ENCODE data around the gene ITGBL1. TPM values are rescaled to one million over a fixed set of nuclear protein-coding genes. Genes with fewer than 3 reads are reported as not detected.

ITGBL1 gene
- total and polyA plus RNA-seq, 2 donors (not counting 3 experiments of a cell fraction or from before 2014, with no cell fraction given): 4.6 to 8.8 TPM

GRCh38 chr13:101492251-101492910, 39.9 kb downstream of the ITGBL1 start:
- H4K20me1 ChIP-seq (replicated peaks; ENCODE audit: control insufficient read depth, extremely low read depth, insufficient read depth, low read length): no peaks in the 10 kb centered on the region
- H3K9ac ChIP-seq (replicated peaks; ENCODE audit: extremely low read depth, insufficient read depth, low read length): no peak overlapping the region
- DNase-seq (ENCODE audit: low read depth, low spot score) (peak; percentile 83), FAIRE-seq (peak; percentile 69)
- intact Hi-C loops (cut with micrococcal nuclease) (no loop called here), dilution Hi-C loops (cut with MboI; ENCODE audit: extremely low pct_ligation_motif_present, low sequenced_read_pairs) (no loop called here)
- H3K9me1 ChIP-seq (replicated peaks; ENCODE audit: control insufficient read depth, extremely low read depth, insufficient read depth, low read length): no peaks in the 10 kb centered on the region
- CTCF ChIA-PET: interaction anchor here (0.8 to 2.0 kb wide), 6 partner anchors 18 to 348 kb away, joined by 3 to 11 read pairs (median 6); no protein-coding TSS in a partner anchor
- H2AFZ ChIP-seq (ENCODE audit: low read depth, low read length): peak overlapping the region; percentile 11
- no peaks in the 10 kb centered on the region for H3K27me3 ChIP-seq (ENCODE audit: control insufficient read depth in 2 of 2, insufficient read depth in 2 of 2, low read length in 2 of 2)
- no peaks in the 10 kb centered on the region for H3K36me3 ChIP-seq (ENCODE audit: control insufficient read depth in 2 of 2, extremely low read depth in 1 of 2, insufficient read depth in 2 of 2, low read length in 2 of 2)
- POLR2A ChIA-PET: no interaction called here
- peaks cover 41% of the 10 kb centered on the region for H3K4me1 ChIP-seq (ENCODE audit: control insufficient read depth, extremely low read depth, insufficient read depth, low read length)
- no peak for TF ChIP-seq JUN (IDR thresholded peaks at IDR 0.05; ENCODE audit: borderline replicate concordance, insufficient read depth, insufficient read length, low read depth)
- TF ChIP-seq POLR2AphosphoS5 (IDR thresholded peaks at IDR 0.05; ENCODE audit: insufficient read depth, low read depth, low read length): peak; percentile 37
- peaks cover 4% of the 10 kb centered on the region for H3K79me2 ChIP-seq (ENCODE audit: control insufficient read depth, insufficient read depth, low read length)
- no peaks in the 10 kb centered on the region for H3K9me3 ChIP-seq (replicated peaks; ENCODE audit: control insufficient read depth, insufficient read depth, low read length)
- peak overlapping the region; percentile 73 for H3K4me2 ChIP-seq (ENCODE audit: insufficient read depth, low read length)
- peak overlapping the region; percentile 20 for H3K27ac ChIP-seq (ENCODE audit: insufficient read depth, low read depth, low read length)
- no TSS peak for BruUV-seq (replicated peaks)
- no peak overlapping the region for H3K4me3 ChIP-seq (replicated peaks in 1 of 3; ENCODE audit: insufficient read depth in 1 of 3, low read depth in 1 of 3, low read length in 3 of 3)

GRCh38 chr13:101493541-101493940, 41.1 kb downstream of the ITGBL1 start:
- H3K9ac ChIP-seq (replicated peaks; ENCODE audit: extremely low read depth, insufficient read depth, low read length): no peak overlapping the region
- H3K9me3 ChIP-seq (replicated peaks; ENCODE audit: control insufficient read depth, insufficient read depth, low read length): no peaks in the 10 kb centered on the region
- dilution Hi-C loops (cut with MboI; ENCODE audit: extremely low pct_ligation_motif_present, low sequenced_read_pairs): no loop called here
- DNase-seq (ENCODE audit: low read depth, low spot score) (no peak), FAIRE-seq (no peak)
- no peak overlapping the region for H3K4me2 ChIP-seq (ENCODE audit: insufficient read depth, low read length)
- ChIA-PET CTCF (interaction anchor here (0.8 to 2.0 kb wide), 4 partner anchors 21 to 349 kb away, joined by 3 to 11 read pairs (median 4); no protein-coding TSS in a partner anchor), POLR2A (no interaction called here)
- H3K9me1 ChIP-seq (replicated peaks; ENCODE audit: control insufficient read depth, extremely low read depth, insufficient read depth, low read length): no peaks in the 10 kb centered on the region
- H3K79me2 ChIP-seq (ENCODE audit: control insufficient read depth, insufficient read depth, low read length): peaks cover 4% of the 10 kb centered on the region
- H3K27ac ChIP-seq (ENCODE audit: insufficient read depth, low read depth, low read length): no peak overlapping the region
- peaks cover 36% of the 10 kb centered on the region for H3K4me1 ChIP-seq (ENCODE audit: control insufficient read depth, extremely low read depth, insufficient read depth, low read length)
- no peak overlapping the region for H2AFZ ChIP-seq (ENCODE audit: low read depth, low read length)
- BruUV-seq (replicated peaks): no TSS peak
- no peak overlapping the region for H3K4me3 ChIP-seq (replicated peaks in 1 of 3; ENCODE audit: insufficient read depth in 1 of 3, low read depth in 1 of 3, low read length in 3 of 3)
- TF ChIP-seq MYC (IDR thresholded peaks at IDR 0.05; ENCODE audit: low read depth, low read length) (no peak), FOS (IDR thresholded peaks at IDR 0.05; ENCODE audit: borderline replicate concordance, insufficient read depth, low read length) (no peak), JUN (IDR thresholded peaks at IDR 0.05; ENCODE audit: borderline replicate concordance, insufficient read depth, insufficient read length, low read depth) (no peak), CTCF (IDR thresholded peaks at IDR 0.05; ENCODE audit: extremely low read depth in 1 of 2, insufficient read depth in 1 of 2, low read depth in 1 of 2, low read length in 2 of 2) (no peak), GATA2 (IDR thresholded peaks at IDR 0.05; ENCODE audit: insufficient read depth, insufficient read length, low read depth, low read length) (no peak), EZH2 (IDR thresholded peaks at IDR 0.05; ENCODE audit: borderline replicate concordance, low read depth, low read length, severe bottlenecking) (no peak), MAX (IDR thresholded peaks at IDR 0.05; ENCODE audit: insufficient read depth, insufficient read length) (no peak), POLR2A (IDR thresholded peaks at IDR 0.05; ENCODE audit: low read depth, low read length) (no peak), POLR2AphosphoS5 (IDR thresholded peaks at IDR 0.05; ENCODE audit: insufficient read depth, low read depth, low read length) (no peak)
- no peaks in the 10 kb centered on the region for H4K20me1 ChIP-seq (replicated peaks; ENCODE audit: control insufficient read depth, extremely low read depth, insufficient read depth, low read length)
- no peaks in the 10 kb centered on the region for H3K36me3 ChIP-seq (ENCODE audit: control insufficient read depth in 2 of 2, extremely low read depth in 1 of 2, insufficient read depth in 2 of 2, low read length in 2 of 2)
- no peaks in the 10 kb centered on the region for H3K27me3 ChIP-seq (ENCODE audit: control insufficient read depth in 2 of 2, insufficient read depth in 2 of 2, low read length in 2 of 2)
- intact Hi-C loops (cut with micrococcal nuclease): no loop called here

All from endothelial cell of umbilical vein (primary cell).